Measurements from ENCODE around the gene RASGRP2. TPM values are rescaled to one million over a fixed set of nuclear protein-coding genes. Genes with fewer than 3 reads are reported as not detected.

The RASGRP2 gene
- total RNA-seq, 1 donor from 2014 or later, result 19.5 TPM

- no peak overlapping the region for H3K4me3 Mint-ChIP-seq
- no peaks in the 10 kb centered on the region for H3K9me3 Mint-ChIP-seq
- intact Hi-C loops (cut with micrococcal nuclease), result no loop called here
- peaks cover 22% of the 10 kb centered on the region for H3K4me1 Mint-ChIP-seq (ENCODE audit: low read depth)
- peaks cover 20% of the 10 kb centered on the region for H3K36me3 Mint-ChIP-seq (ENCODE audit: low read depth)
- H3K27me3 Mint-ChIP-seq (ENCODE audit: insufficient read depth), result no peaks in the 10 kb centered on the region
- H3K27ac Mint-ChIP-seq, result no peak overlapping the region
- DNase-seq (ENCODE audit: low spot score), result no peak
Measured at GRCh38 chr11:64739871-64740270, 4.1 kb downstream of the RASGRP2 start.

DNA sequence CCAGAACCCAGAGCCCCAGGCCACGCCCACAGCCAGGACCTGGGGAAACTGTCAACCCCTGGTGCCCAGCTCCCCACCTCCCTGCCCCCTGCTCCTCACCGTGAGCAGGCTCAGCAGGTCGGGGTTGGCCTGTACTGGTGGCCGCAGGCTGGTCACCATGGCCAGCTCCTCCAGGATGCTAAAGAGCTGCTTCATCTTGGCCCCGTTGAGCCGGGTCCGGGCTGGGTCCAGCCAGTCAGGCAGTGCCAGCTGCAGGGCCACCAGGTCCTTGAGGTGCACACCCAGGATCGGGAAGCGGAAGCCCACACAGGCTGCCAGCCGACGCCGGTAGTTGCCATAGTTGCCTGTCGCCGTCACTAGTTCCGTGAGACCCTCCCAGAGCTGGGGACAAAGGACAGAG is 7.3 kb downstream of the RASGRP2 start:
- no peak for DNase-seq (ENCODE audit: low spot score)
- Mint-ChIP-seq H3K9me3 (no peaks in the 10 kb centered on the region), H3K4me1 (ENCODE audit: low read depth) (peaks cover 13% of the 10 kb centered on the region), H3K27ac (no peak overlapping the region), H3K36me3 (ENCODE audit: low read depth) (peaks cover 29% of the 10 kb centered on the region), H3K27me3 (ENCODE audit: insufficient read depth) (no peaks in the 10 kb centered on the region), H3K4me3 (no peak overlapping the region)
- intact Hi-C loops (cut with micrococcal nuclease), result no loop called here

- intact Hi-C loops (cut with micrococcal nuclease), result no loop called here
- Mint-ChIP-seq H3K4me1 (ENCODE audit: low read depth) (peaks cover 13% of the 10 kb centered on the region), H3K4me3 (no peak overlapping the region)
Measured at GRCh38 chr11:64735725-64736259, 8.2 kb downstream of the RASGRP2 start.

DNA sequence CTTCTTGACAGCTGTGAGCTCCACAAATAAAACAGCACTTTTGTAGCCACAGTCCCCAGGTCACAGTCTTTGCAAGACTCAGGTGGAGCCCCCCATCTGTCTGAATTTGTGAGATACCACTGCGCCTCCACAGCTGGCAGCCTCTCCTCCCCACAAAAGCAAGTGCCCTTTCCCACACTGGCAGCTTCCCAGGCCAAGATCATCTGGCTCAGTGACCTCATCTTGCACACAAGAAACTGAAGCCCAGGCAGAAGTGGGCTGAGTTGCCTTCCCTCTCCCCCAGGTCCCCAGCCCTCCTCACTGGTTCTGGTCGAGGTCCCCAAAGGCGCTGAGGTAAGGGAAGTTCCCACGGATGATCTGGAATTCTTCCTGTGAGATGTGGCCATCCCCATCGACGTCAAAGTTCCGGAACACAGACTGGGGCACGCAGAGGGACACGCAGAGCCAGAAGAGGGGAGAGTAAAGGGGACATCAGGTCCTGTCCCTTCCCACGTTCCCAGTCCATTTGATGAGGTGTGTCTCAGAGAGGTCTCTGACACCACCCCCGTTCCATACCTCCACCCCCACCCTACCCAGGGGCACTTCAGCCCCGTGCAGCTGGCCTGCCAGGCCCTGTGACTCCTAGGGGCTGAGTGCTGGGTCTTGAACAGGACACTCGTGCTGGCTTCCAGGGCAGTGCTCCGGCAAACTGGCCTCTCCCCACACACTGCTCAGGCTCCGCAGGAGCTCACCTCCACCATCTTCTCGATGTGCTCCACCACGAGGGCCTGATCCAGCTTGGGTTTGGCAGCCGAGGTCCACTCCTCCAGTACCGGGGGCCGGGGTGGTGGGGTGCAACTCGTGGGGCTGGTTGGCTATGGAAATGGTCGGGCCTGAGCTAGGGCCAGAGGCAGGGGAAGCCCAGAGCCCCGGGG is 8.9 kb downstream of the RASGRP2 start:
- Mint-ChIP-seq H3K4me1 (ENCODE audit: low read depth) (peaks cover 7% of the 10 kb centered on the region), H3K4me3 (no peak overlapping the region), H3K27me3 (ENCODE audit: insufficient read depth) (no peaks in the 10 kb centered on the region), H3K27ac (peak overlapping the region; percentile 1), H3K36me3 (ENCODE audit: low read depth) (peaks cover 29% of the 10 kb centered on the region), H3K9me3 (no peaks in the 10 kb centered on the region)
- intact Hi-C loops (cut with micrococcal nuclease), result no loop called here
- DNase-seq (ENCODE audit: low spot score), result no peak

More at GRCh38 chr11:64735725-64736259, 8.2 kb downstream of the RASGRP2 start:
- peaks cover 33% of the 10 kb centered on the region for H3K36me3 Mint-ChIP-seq (ENCODE audit: low read depth)
- no peak for DNase-seq (ENCODE audit: low spot score)
- H3K27me3 Mint-ChIP-seq (ENCODE audit: insufficient read depth), result no peaks in the 10 kb centered on the region
- H3K27ac Mint-ChIP-seq, result peak overlapping the region; percentile 55
- H3K9me3 Mint-ChIP-seq, result no peaks in the 10 kb centered on the region

GRCh38 chr11:64731601-64732000 is 12.3 kb downstream of the RASGRP2 start:
- Mint-ChIP-seq H3K9me3 (no peaks in the 10 kb centered on the region), H3K27ac (no peak overlapping the region), H3K4me1 (ENCODE audit: low read depth) (peaks cover 7% of the 10 kb centered on the region), H3K4me3 (no peak overlapping the region), H3K36me3 (ENCODE audit: low read depth) (peaks cover 35% of the 10 kb centered on the region), H3K27me3 (ENCODE audit: insufficient read depth) (no peaks in the 10 kb centered on the region)
- no peak for DNase-seq (ENCODE audit: low spot score)
- intact Hi-C loops (cut with micrococcal nuclease), result no loop called here

- DNase-seq (ENCODE audit: low spot score), result no peak
- peaks cover 27% of the 10 kb centered on the region for H3K36me3 Mint-ChIP-seq (ENCODE audit: low read depth)
- no peaks in the 10 kb centered on the region for H3K9me3 Mint-ChIP-seq
- no peaks in the 10 kb centered on the region for H3K27me3 Mint-ChIP-seq (ENCODE audit: insufficient read depth)
- no peak overlapping the region for H3K27ac Mint-ChIP-seq
- H3K4me1 Mint-ChIP-seq (ENCODE audit: low read depth), result peaks cover 4% of the 10 kb centered on the region
- intact Hi-C loops (cut with micrococcal nuclease), result no loop called here
- H3K4me3 Mint-ChIP-seq, result no peak overlapping the region
Measured at GRCh38 chr11:64729851-64730382, 14.0 kb downstream of the RASGRP2 start.

- H3K36me3 Mint-ChIP-seq (ENCODE audit: low read depth), result peaks cover 20% of the 10 kb centered on the region
- H3K4me3 Mint-ChIP-seq, result no peak overlapping the region
- H3K27me3 Mint-ChIP-seq (ENCODE audit: insufficient read depth), result no peaks in the 10 kb centered on the region
- H3K27ac Mint-ChIP-seq, result no peak overlapping the region
- peaks cover 12% of the 10 kb centered on the region for H3K4me1 Mint-ChIP-seq (ENCODE audit: low read depth)
- no peak for DNase-seq (ENCODE audit: low spot score)
- intact Hi-C loops (cut with micrococcal nuclease), result no loop called here
- no peaks in the 10 kb centered on the region for H3K9me3 Mint-ChIP-seq
Measured at GRCh38 chr11:64728757-64729365, 15.1 kb downstream of the RASGRP2 start.

- Mint-ChIP-seq H3K9me3 (no peaks in the 10 kb centered on the region), H3K27ac (no peak overlapping the region), H3K4me1 (ENCODE audit: low read depth) (peaks cover 13% of the 10 kb centered on the region), H3K36me3 (ENCODE audit: low read depth) (peaks cover 20% of the 10 kb centered on the region), H3K27me3 (ENCODE audit: insufficient read depth) (peaks cover 7% of the 10 kb centered on the region), H3K4me3 (no peak overlapping the region)
- no peak for DNase-seq (ENCODE audit: low spot score)
- intact Hi-C loops (cut with micrococcal nuclease), result no loop called here
Measured at GRCh38 chr11:64726867-64727530, 16.9 kb downstream of the RASGRP2 start.

GRCh38 chr11:64726211-64726641 is 17.7 kb downstream of the RASGRP2 start:
- H3K9me3 Mint-ChIP-seq, result no peaks in the 10 kb centered on the region
- no peak overlapping the region for H3K27ac Mint-ChIP-seq
- peaks cover 14% of the 10 kb centered on the region for H3K27me3 Mint-ChIP-seq (ENCODE audit: insufficient read depth)
- intact Hi-C loops (cut with micrococcal nuclease), result no loop called here
- H3K4me1 Mint-ChIP-seq (ENCODE audit: low read depth), result peaks cover 13% of the 10 kb centered on the region
- peaks cover 13% of the 10 kb centered on the region for H3K36me3 Mint-ChIP-seq (ENCODE audit: low read depth)
- no peak for DNase-seq (ENCODE audit: low spot score)
- no peak overlapping the region for H3K4me3 Mint-ChIP-seq

DNA sequence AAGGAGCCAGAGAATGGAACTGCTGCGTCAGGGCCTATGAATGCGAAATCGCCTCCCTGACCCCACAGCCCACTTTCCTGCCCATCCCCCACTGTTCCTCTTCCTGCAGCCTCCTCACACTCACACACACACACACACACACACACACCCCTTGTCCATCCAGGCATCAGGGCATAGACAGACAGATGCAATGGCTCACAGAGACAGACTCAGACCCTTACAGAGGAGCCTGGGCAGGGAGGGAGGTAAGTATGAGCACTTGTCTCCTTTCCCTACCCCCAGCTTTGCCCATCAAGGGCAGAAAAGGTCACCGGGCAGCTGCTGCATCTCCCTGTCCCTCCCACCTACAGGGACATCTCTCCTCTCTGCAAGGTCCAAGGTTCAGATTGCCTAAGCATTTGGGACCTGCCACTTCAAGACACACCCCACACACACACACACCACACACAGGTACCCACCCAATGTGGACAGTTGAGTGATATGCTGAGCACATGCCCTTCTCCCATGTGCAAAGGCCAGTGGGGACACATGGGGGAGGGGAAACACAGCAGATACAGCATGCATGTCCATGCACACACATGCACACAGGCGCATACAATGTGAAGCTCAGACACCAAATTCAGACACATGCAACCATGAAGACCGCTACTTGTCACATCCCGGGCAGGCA is 18.9 kb downstream of the RASGRP2 start:
- no peak for DNase-seq (ENCODE audit: low spot score)
- Mint-ChIP-seq H3K27ac (peak overlapping the region; percentile 64), H3K4me1 (ENCODE audit: low read depth) (peaks cover 13% of the 10 kb centered on the region), H3K9me3 (no peaks in the 10 kb centered on the region), H3K36me3 (ENCODE audit: low read depth) (peaks cover 11% of the 10 kb centered on the region), H3K27me3 (ENCODE audit: insufficient read depth) (peaks cover 26% of the 10 kb centered on the region), H3K4me3 (peak overlapping the region; percentile 48)
- intact Hi-C loops (cut with micrococcal nuclease), result no loop called here

DNA sequence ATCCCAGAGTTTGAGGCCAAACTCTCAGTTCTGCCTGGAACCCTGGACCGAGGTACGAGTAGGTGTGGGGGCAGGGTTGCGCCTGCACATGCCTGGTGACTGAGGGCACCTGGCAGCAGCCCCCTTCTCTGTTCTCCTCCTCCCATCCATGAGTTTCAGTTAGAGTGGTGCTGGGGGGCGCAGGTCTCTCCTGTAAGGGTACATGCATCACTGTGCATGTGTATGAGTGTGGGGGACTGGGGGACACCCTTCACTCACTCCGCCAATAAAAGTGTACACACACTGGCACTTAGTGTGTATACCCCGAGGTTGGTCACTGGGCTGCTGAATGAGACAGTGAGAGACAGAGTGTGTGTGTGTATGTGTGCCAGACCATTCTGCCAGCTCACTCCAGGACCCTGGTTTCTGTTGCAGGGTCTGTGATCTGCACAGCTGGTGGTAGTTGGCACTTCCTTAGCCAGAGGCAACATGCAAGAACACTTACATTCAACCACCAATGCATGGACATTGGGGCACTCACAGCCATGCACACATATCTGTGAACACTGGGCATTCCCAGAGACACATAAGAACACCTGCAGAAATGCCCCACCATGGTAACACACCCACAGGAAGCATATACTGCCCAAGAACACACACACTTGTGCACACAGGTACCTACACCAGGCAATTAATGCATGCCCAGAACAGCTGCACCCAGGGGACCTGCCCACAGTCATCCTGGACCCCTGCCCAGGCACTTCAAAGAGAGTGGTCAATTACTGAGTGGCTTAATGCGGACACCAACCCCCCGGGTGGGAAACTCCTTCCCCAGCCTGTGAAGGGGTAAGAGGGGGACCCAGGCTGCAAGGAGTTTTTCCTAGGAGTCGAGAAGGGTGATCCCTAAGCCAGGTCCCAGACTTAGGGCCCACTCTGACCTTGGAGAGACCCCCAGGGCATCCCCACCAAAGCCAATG is 19.8 kb downstream of the RASGRP2 start:
- no peak for DNase-seq (ENCODE audit: low spot score)
- Mint-ChIP-seq H3K36me3 (ENCODE audit: low read depth) (peaks cover 11% of the 10 kb centered on the region), H3K27me3 (ENCODE audit: insufficient read depth) (peaks cover 33% of the 10 kb centered on the region), H3K4me1 (ENCODE audit: low read depth) (peaks cover 13% of the 10 kb centered on the region), H3K9me3 (no peaks in the 10 kb centered on the region), H3K27ac (peak overlapping the region; percentile 52), H3K4me3 (peak overlapping the region; percentile 62)
- intact Hi-C loops (cut with micrococcal nuclease), result loop anchor here (1.0 kb wide), 3 partner anchors 19 to 171 kb away; no protein-coding TSS in a partner anchor

Measured in activated T-helper 1 cell treated with anti-CD3 and anti-CD28 coated beads, Interleukin-12 subunit alpha, Interleukin-12 subunit beta, Interleukin-2, Interleukin-4 antibody, amounts not matched to agents 30 ng/mL and 10 ng/mL and 1 ng/mL, durations not matched to agents 14 hours and 24 hours and 36 hours (primary cell).